ENCODE results near the gene TRPV2. TPM values are rescaled to one million over a fixed set of nuclear protein-coding genes. Genes with fewer than 3 reads are reported as not detected.

Gene TRPV2
- total RNA-seq, 1 experiment from 2014 or later, result 1.0 TPM

DNA sequence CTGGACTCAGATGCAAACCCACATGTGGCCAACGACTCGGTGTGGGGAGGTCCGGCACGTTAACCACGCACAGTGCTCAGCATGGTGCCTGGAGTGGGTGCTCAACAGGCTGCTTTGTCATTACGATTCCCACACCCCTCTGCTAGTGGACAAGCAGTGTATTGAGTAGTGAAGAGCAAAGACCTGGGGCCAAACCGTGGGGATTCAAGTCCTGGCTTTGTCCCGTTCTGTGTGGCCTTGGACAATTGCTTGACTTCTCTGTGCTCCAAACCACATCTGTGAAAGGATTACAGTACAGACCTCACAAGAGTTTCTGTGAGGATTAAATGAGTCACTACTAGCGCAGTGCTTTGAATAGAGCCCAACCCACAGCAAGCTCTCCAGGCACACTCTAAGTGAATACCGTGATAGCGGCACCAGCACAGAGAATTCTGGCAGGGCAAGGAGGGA lies 33.8 kb downstream of the TRPV2 start:
- H2AK5ac ChIP-seq (ENCODE audit: insufficient read length, low read length), result no peak overlapping the region
- no peak overlapping the region for H3T11ph ChIP-seq (ENCODE audit: low read length)
- H3K18ac ChIP-seq (ENCODE audit: insufficient read length, low read depth, low read length), result no peak overlapping the region
- no peak overlapping the region for H4K5ac ChIP-seq (ENCODE audit: insufficient read length, low read depth, low read length)
- H3K4me1 Mint-ChIP-seq, result peaks cover 21 to 33% of the 10 kb centered on the region in 2 experiments
- no peaks in the 10 kb centered on the region for H3K27me3 ChIP-seq (ENCODE audit: insufficient read depth, low read length)
- no peak overlapping the region for H3K14ac ChIP-seq (ENCODE audit: insufficient read depth, low read length)
- H3K79me2 ChIP-seq (ENCODE audit: insufficient read depth, low read length), result no peaks in the 10 kb centered on the region
- H3K4me2 ChIP-seq (ENCODE audit: insufficient read depth, insufficient read length, low read length), result no peak overlapping the region
- H3K27me3 Mint-ChIP-seq (ENCODE audit: low read depth), result no peaks in the 10 kb centered on the region; the same call in 1 of the 2 replicates
- no peak overlapping the region for H4K91ac ChIP-seq (ENCODE audit: insufficient read length, low read depth, low read length)
- H3K4me3 Mint-ChIP-seq, result no peak overlapping the region; a peak in 1 of 5 replicates
- no peaks in the 10 kb centered on the region for H3K79me1 ChIP-seq (ENCODE audit: insufficient read depth, low read depth, low read length, poor library complexity, severe bottlenecking)
- no peak overlapping the region for H2BK20ac ChIP-seq (ENCODE audit: low read depth, low read length, poor library complexity, severe bottlenecking)
- H2BK15ac ChIP-seq (ENCODE audit: low read depth, low read length), result no peak overlapping the region
- H3K56ac ChIP-seq (ENCODE audit: insufficient read length, low read depth, low read length), result no peak overlapping the region
- no peaks in the 10 kb centered on the region for H4K20me1 ChIP-seq (ENCODE audit: control insufficient read depth, insufficient read depth, insufficient read length)
- no peak overlapping the region for H2BK5ac ChIP-seq (ENCODE audit: insufficient read length, low read length)
- no CpG with 5 or more reads among the region's 11 CpGs for WGBS (ENCODE audit: extremely low coverage, insufficient read length, low lambda C conversion rate)
- no peak for TF ChIP-seq CTCF (conservative IDR thresholded peaks at IDR 0.05)
- no peak overlapping the region for H2BK12ac ChIP-seq (ENCODE audit: insufficient read length, low read depth, low read length)
- no peak overlapping the region for H3K27ac Mint-ChIP-seq
- H3K9me3 Mint-ChIP-seq, result no peaks in the 10 kb centered on the region; a peak in 1 of 5 replicates
- no peak for DNase-seq
- no peak overlapping the region for H3K27ac ChIP-seq (ENCODE audit: insufficient read length, low read depth, low read length)
- no peak overlapping the region for H2BK120ac ChIP-seq (ENCODE audit: low read depth, low read length, poor library complexity, severe bottlenecking)
- no peak overlapping the region for H3K23ac ChIP-seq (ENCODE audit: insufficient read length, low read depth, low read length)
- no peaks in the 10 kb centered on the region for H3K23me2 ChIP-seq (ENCODE audit: insufficient read length, low read depth, low read length, poor library complexity, severe bottlenecking)
- H2AFZ ChIP-seq (ENCODE audit: low read length), result no peak overlapping the region
- H4K8ac ChIP-seq (replicated peaks; ENCODE audit: insufficient read length, low read depth, low read length), result no peak overlapping the region
- no peaks in the 10 kb centered on the region for H3K9me3 ChIP-seq (ENCODE audit: control insufficient read depth, low read depth, low read length)
- no peaks in the 10 kb centered on the region for H3K4me1 ChIP-seq (ENCODE audit: insufficient read depth, low read length)
- peaks cover 21 to 61% (median 46%) of the 10 kb centered on the region in 3 experiments for H3K36me3 Mint-ChIP-seq (ENCODE audit: insufficient read depth in 1 of 3, low read depth in 3 of 3)
- H3K4ac ChIP-seq (ENCODE audit: low read depth, low read length), result no peak overlapping the region
- no peak overlapping the region for H3K9ac ChIP-seq (ENCODE audit: extremely low read depth, insufficient read length, low read length)
